ENCODE results near the gene CAB39L.
A peak's percentile ranks its signal among the peaks of the same experiment; 100 is the strongest.
"Not testable (repeated sequence)": the region's sequence is repeated elsewhere in the genome, so short reads cannot be mapped to it uniquely, and the experiment has no call there.

CAB39L gene

GRCh38 chr13:49308921-49309408 lies 134.9 kb downstream of the CAB39L start:
- peak; percentile 24 for DNase-seq (ENCODE audit: low spot score)

GRCh38 chr13:49308097-49308875 lies 135.6 kb downstream of the CAB39L start:
- DNase-seq (ENCODE audit: low spot score): peak; percentile 47

- no peak for DNase-seq (ENCODE audit: low spot score)
Measured at GRCh38 chr13:49307365-49307764, 136.5 kb downstream of the CAB39L start.

DNA sequence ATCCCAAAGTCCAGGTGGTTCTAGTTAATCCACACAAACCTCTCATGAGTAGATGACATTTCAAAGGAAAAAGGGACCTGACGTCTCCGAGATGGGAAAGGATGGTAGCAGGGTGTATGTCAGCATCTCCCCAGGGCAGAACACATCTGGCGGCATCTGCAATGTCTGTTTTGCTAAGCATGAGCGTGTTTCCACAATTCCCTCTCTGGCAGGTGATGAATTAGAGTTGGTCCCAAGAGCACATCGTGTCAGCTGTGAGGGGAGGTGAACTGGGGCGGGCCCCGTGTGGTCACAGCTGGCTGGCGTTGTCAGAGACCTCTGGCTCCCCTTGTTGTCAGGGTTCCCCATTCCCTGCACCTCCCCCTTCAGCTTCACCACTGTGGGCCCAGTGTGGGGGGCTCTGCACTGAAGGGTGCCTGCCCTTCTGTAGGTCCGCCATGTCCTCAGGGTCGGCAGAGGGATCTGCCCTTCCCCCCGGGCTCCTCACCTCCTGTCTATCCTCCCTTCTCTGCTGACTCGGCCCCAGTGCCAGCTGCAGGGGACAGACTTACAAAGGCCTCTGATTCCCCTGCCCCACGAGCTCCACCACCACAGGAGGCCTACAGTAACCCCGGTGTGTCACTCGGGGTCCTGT lies 138.0 kb downstream of the CAB39L start:
- no peak for DNase-seq (ENCODE audit: low spot score)

GRCh38 chr13:49304763-49305700 lies 138.8 kb downstream of the CAB39L start:
- DNase-seq (ENCODE audit: low spot score): no peak

- no peak for DNase-seq (ENCODE audit: low spot score)
Measured at GRCh38 chr13:49304356-49304755, 139.5 kb downstream of the CAB39L start.

DNA sequence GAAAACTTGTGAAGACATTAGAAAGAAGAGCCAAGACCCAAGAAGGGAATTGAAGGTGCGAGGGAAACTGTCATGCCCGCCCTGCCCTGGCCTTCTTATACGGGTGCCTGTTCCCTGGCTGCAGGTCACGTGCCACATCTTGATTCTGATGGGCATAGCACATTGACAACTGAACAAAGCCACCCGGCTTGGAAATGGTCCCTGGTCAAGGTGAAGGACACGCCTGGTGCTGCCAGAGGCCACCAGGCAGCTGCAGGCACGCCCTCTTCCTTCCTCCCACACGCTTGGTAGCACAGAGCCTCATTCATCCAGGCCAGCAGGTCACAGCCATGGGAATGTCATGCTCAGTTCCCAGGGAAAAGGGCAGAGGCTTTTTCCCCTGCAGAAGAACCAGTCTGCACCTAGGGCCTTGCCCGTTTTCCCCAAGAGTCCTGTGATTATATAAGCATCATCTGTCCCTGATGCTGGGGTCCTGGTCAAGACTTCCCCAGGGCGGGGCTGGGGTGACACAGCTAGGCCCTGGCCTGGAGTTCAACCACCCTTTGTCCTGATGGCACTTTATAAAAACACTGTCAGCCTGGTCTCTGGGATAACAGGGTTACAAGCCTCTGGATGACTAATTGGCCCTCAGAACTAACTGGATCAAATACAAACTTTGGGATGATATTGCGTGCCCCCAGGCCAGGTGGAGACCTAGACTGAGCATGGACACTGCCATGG lies 140.2 kb downstream of the CAB39L start:
- no peak for DNase-seq (ENCODE audit: low spot score)

GRCh38 chr13:49302817-49303216 lies 141.0 kb downstream of the CAB39L start:
- DNase-seq (ENCODE audit: low spot score): no peak

- no peak for DNase-seq (ENCODE audit: low spot score)
Measured at GRCh38 chr13:49302222-49302621, 141.6 kb downstream of the CAB39L start.

DNA sequence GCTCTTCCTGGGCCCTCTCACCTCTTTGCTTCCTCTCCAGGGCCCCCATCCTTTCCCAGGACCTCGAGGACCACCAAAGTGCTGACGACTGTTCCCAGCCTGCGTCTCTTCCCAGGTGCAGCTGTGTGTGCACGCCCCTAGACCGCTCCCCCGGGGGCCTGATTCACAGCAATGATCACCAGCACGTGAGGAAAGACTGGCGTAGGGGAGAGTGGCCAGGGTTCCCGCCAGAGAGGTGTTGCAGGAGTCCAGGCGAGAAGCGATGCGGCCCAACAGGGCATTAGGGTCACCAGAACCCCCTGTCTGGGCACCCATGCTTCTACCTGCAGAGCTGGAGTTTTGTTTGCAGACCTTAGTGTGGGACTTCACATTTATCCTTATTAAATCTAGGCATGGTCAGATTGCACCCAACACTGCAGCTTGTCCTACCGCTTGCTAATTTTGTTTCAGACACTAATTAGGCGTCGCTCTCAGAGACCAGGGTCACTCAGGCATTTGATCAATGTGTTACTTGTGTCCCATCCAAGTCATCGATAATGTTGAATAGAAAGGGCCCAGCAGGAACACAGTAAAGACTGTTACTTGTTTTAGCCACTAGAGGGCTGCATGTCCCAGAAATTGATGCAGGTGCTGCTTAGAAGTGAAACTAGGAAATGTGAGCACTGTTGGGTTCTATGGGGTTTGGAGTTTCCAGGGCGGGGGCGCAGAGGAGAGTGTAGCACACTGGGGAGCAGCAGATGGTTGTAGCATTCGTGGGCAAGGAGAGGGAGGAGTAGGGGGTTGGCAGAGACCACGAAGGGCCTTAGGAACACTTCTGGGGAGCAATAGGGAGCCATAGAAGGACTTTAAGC lies 142.9 kb downstream of the CAB39L start:
- peak; percentile 71 for DNase-seq (ENCODE audit: low spot score)

DNA sequence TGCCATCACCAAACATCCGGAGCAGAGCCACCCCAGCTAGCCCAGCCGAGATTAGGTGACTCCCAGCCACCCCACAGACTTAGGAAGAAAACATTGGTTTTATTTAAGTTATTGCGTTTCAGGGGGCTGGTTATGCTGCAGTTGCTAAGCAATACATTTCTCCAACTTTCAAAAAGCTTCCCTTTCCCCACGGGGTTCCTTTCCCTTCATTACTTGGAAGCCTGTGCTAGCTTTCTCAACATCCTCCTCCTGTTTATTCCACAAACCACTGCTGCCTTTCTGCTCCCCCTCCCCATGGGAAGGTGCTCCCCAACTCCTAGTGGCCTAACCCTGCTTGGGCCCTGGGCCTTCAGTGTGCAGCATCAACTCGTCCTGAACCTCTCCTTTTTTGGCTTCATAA lies 143.6 kb downstream of the CAB39L start:
- no peak for DNase-seq (ENCODE audit: low spot score)

DNA sequence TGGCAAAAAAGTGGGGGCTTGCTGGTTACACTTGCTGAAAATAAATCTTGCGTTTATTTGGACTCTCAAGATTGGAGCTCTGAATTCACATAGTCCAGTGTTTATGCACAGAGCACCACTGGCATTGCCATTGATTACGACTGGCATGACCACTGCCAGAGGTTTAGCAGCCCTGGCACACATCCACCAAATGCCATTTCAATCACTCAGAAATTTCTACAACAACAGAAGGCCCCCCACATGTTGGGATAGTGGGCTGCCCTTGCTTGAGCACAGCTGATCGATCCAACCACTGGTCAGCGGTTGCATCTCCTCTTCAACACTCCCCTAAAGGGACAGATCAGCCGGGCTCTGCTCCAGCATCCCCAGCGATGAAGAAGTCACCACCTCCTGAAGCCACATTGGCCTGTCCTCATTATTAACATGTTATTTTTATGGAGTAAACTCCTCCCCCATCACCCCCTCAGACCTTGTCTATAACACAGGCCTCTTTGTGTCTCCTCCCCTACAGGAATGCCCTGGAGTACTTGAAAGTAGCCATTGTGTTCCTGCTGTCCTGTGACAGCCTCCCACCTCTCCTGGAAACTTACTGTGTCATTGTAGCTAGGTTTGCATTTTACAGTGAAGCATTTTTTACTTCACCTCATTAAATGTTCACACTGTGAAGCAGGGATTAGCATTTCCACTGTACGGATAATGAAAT lies 144.8 kb downstream of the CAB39L start:
- no peak for DNase-seq (ENCODE audit: low spot score)

DNA sequence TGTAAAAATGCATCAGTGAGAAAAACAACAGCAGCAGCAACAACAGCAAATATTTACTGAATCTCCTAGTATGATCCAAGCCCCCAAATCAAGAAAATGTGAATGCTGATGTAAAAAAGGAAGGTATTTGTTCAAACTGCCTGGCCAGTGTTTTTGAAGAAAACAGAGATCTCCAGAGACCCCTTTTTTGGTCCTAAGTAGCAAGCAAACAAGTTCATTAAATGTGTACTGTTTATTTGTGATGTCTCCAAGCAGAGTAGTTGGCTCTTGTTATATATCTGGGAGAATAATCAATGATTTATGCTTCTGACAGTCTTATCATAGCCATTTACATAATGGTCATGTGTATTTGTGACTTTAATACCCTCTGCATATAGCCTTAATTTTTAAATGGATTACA lies 145.4 kb downstream of the CAB39L start:
- no peak for DNase-seq (ENCODE audit: low spot score)

DNA sequence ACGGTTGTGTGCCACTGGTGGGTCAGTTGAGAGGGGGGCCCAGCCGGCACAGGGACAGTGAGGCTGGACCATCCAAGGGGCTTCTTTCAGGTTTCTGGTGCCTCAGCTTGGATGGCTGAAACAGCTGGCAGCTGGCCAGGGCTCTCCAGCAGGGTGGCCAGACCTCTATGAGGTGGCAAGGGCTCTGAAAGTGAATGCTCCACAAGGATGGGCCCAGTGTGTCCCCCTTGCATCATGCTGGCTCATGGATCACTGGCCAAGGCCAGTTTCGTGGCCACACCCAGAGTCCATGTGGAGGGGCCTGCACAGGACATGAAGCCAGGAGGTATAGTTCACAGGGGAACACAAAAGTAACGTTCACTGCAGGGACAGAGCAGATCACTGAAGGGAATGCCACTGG lies 146.5 kb downstream of the CAB39L start:
- no peak for DNase-seq (ENCODE audit: low spot score)

- no peak for DNase-seq (ENCODE audit: low spot score)
Measured at GRCh38 chr13:49296659-49297058, 147.2 kb downstream of the CAB39L start.

DNA sequence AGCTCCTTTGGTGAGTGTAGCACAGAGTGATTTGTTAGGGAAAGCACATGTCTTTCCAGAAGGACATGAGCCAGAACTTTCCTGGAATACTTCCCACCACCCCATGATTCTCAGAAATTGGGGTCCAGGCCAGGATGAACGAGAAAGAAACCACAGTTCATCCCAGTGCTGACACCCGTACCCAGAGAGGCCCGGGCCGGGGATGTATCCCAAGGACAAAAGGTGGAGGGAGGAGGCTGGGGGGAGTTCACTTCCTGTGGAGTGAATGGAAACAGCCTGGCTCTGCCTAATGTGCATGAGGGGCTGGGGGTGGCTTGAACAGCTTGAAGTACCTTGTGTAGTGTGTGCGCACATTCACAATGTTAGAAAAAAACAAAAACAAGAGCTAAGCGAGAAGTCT lies 148.6 kb downstream of the CAB39L start:
- DNase-seq (ENCODE audit: low spot score): no peak

DNA sequence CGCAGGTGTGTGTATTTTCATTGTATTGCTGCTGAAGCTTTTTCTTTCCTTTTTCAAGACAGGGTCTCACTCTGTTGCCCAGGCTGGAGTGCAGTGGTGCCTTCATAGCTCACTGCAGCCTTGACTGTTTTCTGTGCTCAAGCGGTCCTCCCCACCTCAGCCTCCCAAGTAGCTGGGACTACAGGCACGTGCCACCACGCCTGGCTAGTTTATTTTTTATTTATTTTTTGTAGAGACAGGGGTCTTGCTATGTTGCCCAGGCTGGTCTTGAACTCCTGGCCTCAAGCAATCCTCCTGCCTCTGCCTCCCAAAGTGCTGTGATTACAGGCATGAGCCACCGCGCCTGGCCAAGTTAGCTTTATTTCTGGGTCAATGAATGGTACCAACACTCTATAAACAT lies 149.1 kb downstream of the CAB39L start:
- not testable (repeated sequence) for DNase-seq (ENCODE audit: low spot score)

DNA sequence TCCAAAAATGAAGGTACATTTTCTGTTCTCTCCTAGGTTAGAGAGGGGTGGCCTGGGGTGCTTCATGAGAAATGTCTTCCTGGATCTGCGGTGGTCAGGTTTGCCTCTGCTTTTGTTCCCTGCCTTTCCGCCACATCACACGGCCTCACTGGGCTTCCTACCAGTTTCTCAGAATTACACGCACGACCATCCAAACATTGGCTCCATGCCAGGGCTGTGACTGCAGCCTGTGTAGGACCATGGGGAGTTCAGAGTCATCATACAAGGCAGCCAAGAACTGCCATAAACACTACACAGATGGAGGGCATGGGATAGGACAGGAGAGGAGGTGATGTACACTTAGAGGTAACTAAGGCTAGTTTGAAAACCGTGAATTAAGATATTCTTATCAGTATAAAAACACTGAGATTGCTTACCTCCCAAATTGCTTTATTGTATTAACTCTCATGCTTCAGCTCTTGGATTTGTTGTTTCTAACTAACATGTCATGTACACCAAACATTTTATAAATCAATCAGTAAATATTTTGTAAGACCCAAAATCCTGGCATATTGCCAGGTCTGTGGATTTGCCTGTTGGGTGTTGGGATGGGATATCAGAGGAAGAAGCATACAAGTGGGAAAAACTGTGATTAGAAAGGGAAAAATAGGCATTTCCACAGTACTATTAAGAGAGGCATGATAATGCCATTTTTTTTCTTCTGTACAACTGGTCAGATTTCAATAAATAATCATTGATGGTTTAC lies 150.9 kb downstream of the CAB39L start:
- peak; percentile 65 for DNase-seq (ENCODE audit: low spot score)

GRCh38 chr13:49288458-49288857 lies 155.4 kb downstream of the CAB39L start:
- DNase-seq (ENCODE audit: low spot score): no peak

Measured in AG08396 (cell line).